GM12878 (cell line): ENCODE results near the gene SDK2. TPM values are rescaled to one million over a fixed set of nuclear protein-coding genes. Genes with fewer than 3 reads are reported as not detected.

Source experiments
- ATAC-seq: fragments of 200-7000 bp; cut with Tn5 transposase; 3 replicates; pipeline ENCODE4 v1.9.1; 2020; ENCODE audit warnings: mild to moderate bottlenecking, moderate library complexity
- BruUV-seq: library from RNA; stranded (reverse); fragments of 400-500 nt; replicated peaks from 2 replicates; lab custom pipeline; 2021; lab: Mats Ljungman, UMichigan
- CTCF ChIA-PET: fragments of 300-600 bp; sonication (Branson Sonifier 250); formaldehyde crosslinking; extraction: SDS; loops from one replicate; lab custom pipeline; 2021; ENCODE audit warnings: inconsistent platforms; lab: Yijun Ruan, JAX
- POLR2A ChIA-PET: fragments of 350-600 bp; formaldehyde crosslinking; extraction: SDS; loops from one replicate; lab custom pipeline; 2021; ENCODE audit warnings: inconsistent platforms; lab: Charles Lee
- RAD21 ChIA-PET: fragments of 300-600 bp; sonication (Branson Sonifier 250); formaldehyde crosslinking; loops from one replicate; lab custom pipeline; 2023; ENCODE audit warnings: antibody characterized with exemption; ENCODE audit not compliant: unreplicated experiment; lab: Charles Lee
- SMC1A ChIA-PET: fragments of 300-600 bp; sonication (Branson Sonifier 250); formaldehyde crosslinking; loops from one replicate; lab custom pipeline; 2023; ENCODE audit not compliant: unreplicated experiment, uncharacterized antibody; lab: Charles Lee
- DNase-seq: peaks from one replicate; pipeline ENCODE4 v3.0.0-alpha.2; 2011; ENCODE audit warnings: low read depth, low spot score
- FAIRE-seq: peaks from 3 replicates; lab custom pipeline; 2011; peaks lifted over from hg19 to GRCh38; lab: Jason Lieb, UNC
- H2AFZ ChIP-seq: 2 replicates; pipeline ENCODE4 v1.6.0; 2011; ENCODE audit warnings: low read depth, low read length, control low read depth; ENCODE audit not compliant: control insufficient read depth
- H3K27ac ChIP-seq: 2 replicates; pipeline ENCODE4 v1.5.1; 2011; ENCODE audit warnings: control low read depth; ENCODE audit not compliant: control insufficient read depth, insufficient read depth
- H3K27me3 ChIP-seq, 2 experiments: replicated peaks in 1 of 2; 2 replicates each; pipeline versions ENCODE4 v1.6.0 to v1.6.1; 2011; ENCODE audit warnings: low read length in 1 of 2; ENCODE audit not compliant: control insufficient read depth in 2 of 2, insufficient read depth in 2 of 2
- H3K36me3 ChIP-seq, 2 experiments: 2 replicates each; pipeline ENCODE4 v1.5.1; 2011; ENCODE audit warnings: low read length in 1 of 2; ENCODE audit not compliant: control insufficient read depth in 2 of 2, insufficient read depth in 2 of 2
- H3K4me1 ChIP-seq: 2 replicates; pipeline ENCODE4 v1.6.1; 2011; ENCODE audit warnings: mild to moderate bottlenecking, low read length, moderate library complexity, mixed read lengths; ENCODE audit not compliant: control insufficient read depth, insufficient read depth
- H3K4me2 ChIP-seq: 2 replicates; pipeline ENCODE4 v1.6.0; 2011; ENCODE audit warnings: control low read depth; ENCODE audit not compliant: control insufficient read depth, insufficient read depth
- H3K4me3 ChIP-seq: fragments of 200-600 bp; sonication (generic); 2 replicates; pipeline ENCODE4 v1.5.1; 2016
- H3K79me2 ChIP-seq: 2 replicates; pipeline ENCODE4 v1.6.0; 2011; ENCODE audit warnings: low read length; ENCODE audit not compliant: control insufficient read depth, insufficient read depth
- H3K9ac ChIP-seq: 2 replicates; pipeline ENCODE4 v1.8.0; 2011; ENCODE audit warnings: low read length, control low read depth, mixed read lengths; ENCODE audit not compliant: control insufficient read depth, insufficient read depth
- H3K9me3 ChIP-seq: replicated peaks from 3 replicates; pipeline ENCODE4 v1.5.1; 2011; ENCODE audit warnings: mild to moderate bottlenecking, low read length; ENCODE audit not compliant: control insufficient read depth, insufficient read depth
- H4K20me1 ChIP-seq: 2 replicates; pipeline ENCODE4 v1.6.0; 2011; ENCODE audit not compliant: control insufficient read depth, insufficient read depth
- ATF7 ChIP-seq: fragments of 450-650 bp; IDR thresholded peaks from 2 replicates; pipeline ENCODE4 v1.6.1; 2016; ENCODE audit warnings: low read depth, mild to moderate bottlenecking
- DPF2 ChIP-seq: fragments of 450-650 bp; IDR thresholded peaks from 2 replicates; pipeline ENCODE4 v1.6.1; 2017; ENCODE audit warnings: mild to moderate bottlenecking
- EED ChIP-seq: sonication (generic); IDR thresholded peaks from 2 replicates; pipeline ENCODE4 v1.6.1; 2016; ENCODE audit warnings: antibody characterized with exemption, low read depth
- EGR1 ChIP-seq, 2 experiments: IDR thresholded peaks; 1 replicate in 1 of 2; 2 replicates in 1 of 2; pipeline ENCODE4 v1.6.1; 2011 to 2012; ENCODE audit warnings: low read depth in 2 of 2, low read length in 2 of 2, borderline replicate concordance in 1 of 2, mild to moderate bottlenecking in 1 of 2, moderate library complexity in 1 of 2
- GATAD2B ChIP-seq: fragments of 450-650 bp; conservative IDR thresholded peaks from 2 replicates; pipeline ENCODE4 v1.6.1; 2017; ENCODE audit warnings: low read depth, mild to moderate bottlenecking, moderate library complexity
- MEF2A ChIP-seq: IDR thresholded peaks from 2 replicates; pipeline ENCODE4 v1.6.1; 2011; ENCODE audit warnings: low read depth, mild to moderate bottlenecking, low read length, moderate library complexity; ENCODE audit not compliant: insufficient read depth
- MTA2 ChIP-seq: fragments of 450-650 bp; IDR thresholded peaks from 2 replicates; pipeline ENCODE4 v1.6.1; 2016; ENCODE audit warnings: low read depth, mild to moderate bottlenecking, moderate library complexity
- PAX5 ChIP-seq: IDR thresholded peaks from 2 replicates; pipeline ENCODE4 v1.6.1; 2011; ENCODE audit warnings: low read depth, low read length, borderline replicate concordance
- POLR2A ChIP-seq: IDR thresholded peaks from 2 replicates; pipeline ENCODE4 v1.6.1; 2011; ENCODE audit warnings: low read depth, mild to moderate bottlenecking, low read length
- SIN3A ChIP-seq: IDR thresholded peaks from 2 replicates; pipeline ENCODE4 v1.6.1; 2012; ENCODE audit warnings: low read depth, low read length, improper control_type of control experiment
- ZNF592 ChIP-seq: fragments of 450-650 bp; IDR thresholded peaks from 2 replicates; pipeline ENCODE4 v1.6.1; 2017; ENCODE audit warnings: mild to moderate bottlenecking, moderate library complexity
- WGBS: methylation state at CpG from one replicate; pipeline ENCODE4 v1.1.6; 2016; ENCODE audit warnings: low lambda C conversion rate; ENCODE audit not compliant: insufficient replicate concordance, insufficient coverage; ENCODE audit errors: missing lambda C conversion rate; 5-methylcytosine and 5-hydroxymethylcytosine counted together
- in situ Hi-C: fragments of 300-500 bp; cut with MboI; formaldehyde crosslinking; loops from 9 replicates; pipeline ENCODE4 v1.14.3; 2018; ENCODE audit warnings: mixed read lengths
- intact Hi-C: fragments of 100-400 bp; cut with micrococcal nuclease; formaldehyde crosslinking; loops from one replicate; pipeline ENCODE4 v1.14.2; 2022; ENCODE audit not compliant: unreplicated experiment
- polyA plus RNA-seq, 11 experiments: library from polyadenylated mRNA; depleted of rRNA in 4 of 11; unstranded in 6 of 11; stranded (reverse) in 5 of 11; fragments of >200 nt; fragmentation: Nextera tagmentation in 4 of 11; fragmentation: Illumina TruSeq in 1 of 11; extraction: Ambion mirVana in 4 of 11; extraction: Trizol in 1 of 11; gene quantifications; 1 replicate in 1 of 11; 2 replicates in 10 of 11; pipeline versions ENCODE4 v1.2.1 to v1.2.3, GENCODE V29; 2011 to 2016; ENCODE audit warnings: inconsistent platforms in 2 of 11, missing spikeins in 2 of 11, low read depth in 1 of 11
- total RNA-seq, 4 experiments: library from RNA; depleted of rRNA in 3 of 4; stranded (reverse); fragments of >200 nt in 3 of 4; fragmentation: Illumina TruSeq in 1 of 4; extraction: Trizol in 1 of 4; gene quantifications; 2 replicates each; pipeline versions ENCODE4 v1.2.1 to v1.2.3, GENCODE V29; 2013 to 2021

The SDK2 gene
- total and polyA plus RNA-seq, 10 of the 15 experiments (the other 5 are each of a cell fraction or from before 2014, with no cell fraction given): 0.03 to 0.08 (median 0.03) TPM; not detected in 7

GRCh38 chr17:73430848-73431247, 213.4 kb downstream of the SDK2 start:
- FAIRE-seq: no peak
- no peaks in the 10 kb centered on the region for H4K20me1 ChIP-seq
- no peak overlapping the region for H3K4me3 ChIP-seq
- H2AFZ ChIP-seq: no peak overlapping the region
- no peaks in the 10 kb centered on the region for H3K79me2 ChIP-seq
- POLR2A ChIA-PET: no interaction called here
- H3K9ac ChIP-seq: no peak overlapping the region
- no peaks in the 10 kb centered on the region for H3K4me1 ChIP-seq
- TF ChIP-seq SIN3A (no peak), DPF2 (no peak), MTA2 (no peak), EGR1 (IDR thresholded peaks at IDR 0.05; ENCODE audit: borderline replicate concordance in 1 of 2, low read depth in 2 of 2, low read length in 2 of 2) (no peak), PAX5 (no peak), POLR2A (no peak), ATF7 (no peak), GATAD2B (no peak), ZNF592 (no peak), EED (no peak), MEF2A (no peak)
- RAD21 ChIA-PET: interaction anchor here (0.9 to 2.0 kb wide), 2 partner anchors 153 to 279 kb away, joined by 3 to 23 read pairs; no protein-coding TSS in a partner anchor
- SMC1A ChIA-PET: interaction anchor here (1.1 to 3.7 kb wide), 3 partner anchors 62 to 291 kb away, joined by 3 to 18 read pairs (median 4); no protein-coding TSS in a partner anchor
- no peaks in the 10 kb centered on the region for H3K9me3 ChIP-seq
- no peaks in the 10 kb centered on the region for H3K36me3 ChIP-seq
- in situ Hi-C loops: loop anchor here (10.0 kb wide), 1 partner anchor 744 kb away; no protein-coding TSS in a partner anchor
- H3K27ac ChIP-seq: no peak overlapping the region
- H3K4me2 ChIP-seq: no peak overlapping the region
- DNase-seq: no peak
- intact Hi-C loops: no loop called here
- H3K27me3 ChIP-seq: no peaks in the 10 kb centered on the region; a peak in 1 of 4 replicates
- CTCF ChIA-PET: interaction anchor here (0.8 to 4.3 kb wide), 9 partner anchors 8 to 771 kb away, joined by 3 to 55 read pairs (median 4); no protein-coding TSS in a partner anchor
- BruUV-seq: no TSS peak
- 9% methylated on average over 8 of the region's 8 CpGs for WGBS
- 0 out of 3 replicates have a peak, but pooled peaks have one; percentile 32 for ATAC-seq
